GM21723 (cell line): ENCODE data around the gene TNS3.

Source experiments
- ATAC-seq: cut with Tn5 transposase; IDR thresholded peaks from one replicate; pipeline ENCODE4 v1.9.1; 2021; ENCODE audit warnings: mild to moderate bottlenecking, moderate library complexity; ENCODE audit not compliant: unreplicated experiment

Gene TNS3

DNA sequence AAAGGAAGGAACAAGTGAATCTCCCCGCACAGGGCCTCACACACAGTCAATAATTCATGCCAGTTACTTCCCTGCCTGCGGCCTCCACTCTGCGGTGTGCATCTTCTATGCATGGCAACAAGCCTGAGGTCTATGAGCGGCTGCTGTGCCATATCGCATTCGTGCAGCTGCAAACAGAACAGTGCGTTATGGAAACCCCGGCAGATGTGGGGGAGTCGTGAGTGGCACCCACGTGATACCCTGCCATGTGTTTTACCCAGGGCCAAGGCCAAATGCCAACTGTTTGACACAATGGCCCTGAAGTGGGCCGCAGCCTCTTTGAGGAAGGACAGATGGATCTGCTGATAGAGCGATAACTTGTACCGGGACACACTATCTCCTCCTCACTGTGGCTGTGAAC lies 13.4 kb downstream of the TNS3 start:
- ATAC-seq: no peak

DNA sequence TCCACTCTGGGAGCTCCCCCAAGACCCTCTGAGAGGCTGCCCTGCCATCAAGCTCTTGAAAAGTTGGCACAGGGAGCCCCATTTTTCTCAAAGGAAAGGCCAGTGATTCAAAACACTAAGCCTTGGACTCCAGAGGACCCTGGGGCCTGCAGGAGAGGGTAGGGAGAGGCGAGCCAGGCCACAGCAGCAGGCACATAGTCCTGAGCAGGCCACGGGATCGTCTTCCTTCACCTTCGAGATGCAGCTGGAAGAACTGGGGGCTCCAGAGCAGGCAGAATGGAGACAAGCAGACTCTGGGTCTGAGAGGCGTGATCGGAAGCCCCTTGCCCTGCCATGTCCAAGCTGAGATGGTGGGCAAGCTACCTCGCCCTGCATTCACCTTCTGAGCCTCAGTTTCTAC lies 13.9 kb downstream of the TNS3 start:
- ATAC-seq: no peak

DNA sequence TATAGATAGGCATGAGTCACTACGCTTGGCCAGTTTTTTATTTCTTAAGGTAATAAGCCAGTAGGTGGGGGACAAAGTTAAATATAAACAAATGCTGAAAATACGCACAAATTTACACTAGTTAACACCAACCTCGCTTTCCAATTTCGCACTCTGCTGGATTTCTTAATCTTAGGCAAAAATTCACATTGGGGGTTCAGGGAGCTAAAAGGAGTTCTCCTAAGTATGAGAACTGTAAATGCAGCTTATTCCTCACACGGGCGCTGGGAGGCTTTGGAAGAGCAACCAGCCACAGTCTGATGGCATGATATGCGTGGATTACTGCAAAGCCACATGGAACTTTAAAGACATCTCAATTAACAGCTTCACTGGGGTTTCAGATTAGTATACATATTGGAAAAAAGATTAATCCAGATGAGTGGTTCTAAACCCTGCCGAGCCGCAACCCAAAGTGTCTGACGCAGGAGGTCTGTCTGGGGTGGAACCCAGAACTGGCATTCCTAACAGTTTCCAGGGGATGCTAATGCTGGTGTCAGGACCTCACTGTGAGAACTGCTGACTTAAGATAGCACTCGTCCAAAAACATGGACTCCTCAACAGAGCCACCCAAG lies 16.2 kb downstream of the TNS3 start:
- ATAC-seq: no peak

DNA sequence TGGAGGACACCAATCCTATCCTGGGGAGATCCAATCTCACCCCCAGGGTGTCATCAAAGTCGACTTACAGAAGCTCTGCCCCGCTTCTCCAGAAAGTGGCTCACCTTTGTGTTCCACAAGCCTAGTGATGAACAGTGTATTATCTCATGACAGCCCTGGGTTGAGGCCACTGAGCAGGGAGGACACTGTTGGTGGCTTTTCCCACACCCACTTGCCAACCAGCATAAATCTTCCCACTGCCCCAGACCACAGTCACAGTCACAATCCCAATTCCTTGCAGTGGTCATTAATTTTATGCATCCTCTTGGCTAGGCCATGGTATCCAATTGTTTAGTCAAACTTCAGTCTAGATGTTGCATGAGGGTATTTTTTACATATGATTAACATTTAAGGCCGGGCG lies 18.4 kb downstream of the TNS3 start:
- ATAC-seq: no peak

DNA sequence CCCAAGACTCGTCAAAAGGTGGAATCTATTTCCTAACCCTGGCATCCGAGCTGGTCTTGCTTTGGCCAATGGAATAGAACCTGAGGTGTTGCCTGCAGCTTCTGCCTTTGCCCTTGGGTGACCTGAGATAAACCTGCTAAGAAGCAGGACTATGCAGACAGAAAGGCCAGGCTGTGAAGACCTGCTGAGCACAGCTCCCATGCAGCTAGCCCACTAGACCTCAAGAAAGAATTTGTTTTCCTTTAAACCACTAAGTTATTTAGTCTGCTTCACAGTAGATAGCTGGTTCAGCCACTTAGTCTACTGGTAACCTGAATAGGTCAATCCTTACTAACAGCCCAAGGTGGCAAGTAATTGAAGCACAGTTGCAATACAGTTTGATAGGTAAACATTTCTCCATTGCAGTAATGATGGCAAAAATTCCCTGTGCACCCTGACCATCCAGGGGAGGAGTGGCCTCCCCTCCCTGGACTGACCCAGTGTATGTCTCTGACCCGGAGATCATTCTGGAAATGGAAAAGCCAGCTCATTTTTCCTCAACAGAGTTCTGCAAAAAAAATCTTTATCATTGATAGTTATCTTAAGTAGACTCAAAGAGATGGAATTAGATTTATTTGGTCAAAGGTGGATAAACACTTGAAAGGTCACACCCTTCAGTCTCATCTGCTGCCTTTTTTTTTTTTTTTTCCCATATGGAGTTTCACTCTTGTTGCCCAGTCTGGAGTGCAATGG lies 20.0 kb downstream of the TNS3 start:
- ATAC-seq: no peak

DNA sequence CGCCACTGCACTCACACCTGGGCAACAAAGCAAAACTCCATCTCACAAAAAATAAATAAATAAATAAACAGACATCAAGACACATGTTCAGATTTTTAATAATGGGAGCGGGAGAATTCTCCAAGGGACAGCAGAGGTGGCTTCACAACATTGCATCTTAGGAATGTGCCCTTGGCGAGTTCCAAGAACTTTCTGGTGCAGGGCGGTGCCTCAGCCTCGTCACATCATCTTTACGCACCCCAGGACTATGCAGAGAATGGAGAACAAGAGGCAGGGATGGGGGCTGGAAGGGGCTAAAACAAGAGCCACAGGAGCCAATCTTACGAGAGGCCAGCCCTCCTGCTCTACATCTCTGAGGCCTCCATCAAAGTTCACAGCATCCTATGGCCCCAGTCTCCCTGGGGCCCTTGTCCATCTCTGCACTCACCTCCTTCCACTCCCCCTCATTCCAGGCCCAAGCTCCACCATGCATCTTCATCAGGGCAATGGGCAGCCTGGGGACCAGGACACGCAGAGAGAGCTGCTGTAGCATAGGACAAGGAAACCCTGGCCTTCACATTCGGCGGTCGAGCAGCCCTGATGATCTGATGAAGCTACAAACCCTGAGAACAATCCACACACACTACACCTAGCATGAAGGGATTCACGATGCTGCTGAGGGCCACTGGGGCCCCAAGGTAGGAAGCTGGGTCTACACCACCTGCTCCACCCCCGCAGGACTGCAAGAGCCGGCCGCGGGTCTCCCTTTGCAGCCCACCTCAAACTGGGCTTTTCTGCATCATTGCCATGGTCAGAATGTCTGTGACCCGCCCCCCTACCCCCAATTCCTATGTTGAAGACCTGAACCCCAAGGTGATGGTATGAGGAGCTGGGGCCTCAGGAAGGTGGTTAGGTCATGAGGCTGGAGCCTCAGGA lies 22.3 kb downstream of the TNS3 start:
- ATAC-seq: no peak

DNA sequence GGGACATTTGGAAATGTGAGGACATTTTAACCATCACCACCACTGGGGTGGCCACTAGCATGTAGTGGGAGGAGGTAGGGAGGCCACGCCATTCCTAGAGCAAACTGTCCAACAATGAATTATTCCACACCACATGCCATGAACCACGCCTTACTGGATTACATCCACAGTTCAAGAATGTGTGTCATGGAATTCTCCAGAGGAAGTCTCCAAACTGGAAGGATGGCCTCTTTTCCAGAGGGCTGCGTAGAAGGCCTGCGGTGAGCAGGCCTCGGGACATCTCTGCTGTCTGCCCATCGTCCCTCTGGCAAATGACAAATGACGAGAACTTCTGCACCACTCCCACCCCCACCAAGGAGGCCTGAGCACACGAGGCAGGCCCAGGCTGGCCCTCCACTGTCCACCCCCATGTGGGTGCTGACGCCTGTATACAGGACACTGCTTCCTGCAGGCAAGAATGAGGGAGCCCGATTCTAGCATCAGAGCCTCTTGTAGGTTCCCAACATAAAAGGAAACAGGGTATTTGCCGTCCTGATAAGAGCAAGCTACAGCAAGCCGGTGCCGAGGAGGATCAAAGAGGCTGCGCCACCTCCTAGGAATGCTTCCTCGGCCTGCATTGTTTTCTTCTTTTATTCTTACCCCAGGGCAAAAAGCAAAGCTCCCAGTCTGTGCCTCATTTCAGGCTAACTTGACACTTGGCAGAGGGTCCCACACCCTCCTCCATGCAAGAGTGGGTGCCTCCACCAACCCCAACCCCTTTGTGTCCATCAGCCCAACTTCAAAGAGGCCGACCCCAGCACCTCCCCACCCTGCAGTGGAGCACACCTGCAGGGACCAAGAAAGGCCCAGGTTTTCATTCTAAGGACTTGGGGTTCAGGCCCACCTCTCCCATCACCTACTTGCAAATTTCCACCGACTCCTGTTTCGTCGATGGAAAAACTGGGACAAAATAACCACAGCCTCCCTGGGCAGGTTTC lies 23.9 kb downstream of the TNS3 start:
- no peak for ATAC-seq

DNA sequence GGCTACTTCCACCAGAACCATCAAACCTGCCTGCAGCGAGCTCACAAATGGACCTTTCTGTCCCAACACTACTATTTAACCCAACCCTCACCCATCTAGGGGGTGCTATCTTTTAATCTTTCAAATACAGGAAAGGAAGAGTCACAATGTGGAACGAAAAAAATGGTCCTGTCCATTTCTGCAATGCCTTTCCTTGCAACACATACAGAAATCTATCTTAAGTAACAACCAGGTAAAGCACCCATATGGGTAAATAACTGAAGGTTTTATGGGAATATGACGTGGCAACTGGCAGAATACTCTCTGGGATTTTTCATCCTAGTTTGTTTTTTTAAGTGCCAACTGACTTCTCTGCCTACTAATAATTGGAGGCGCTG lies 24.6 kb downstream of the TNS3 start:
- no peak for ATAC-seq

DNA sequence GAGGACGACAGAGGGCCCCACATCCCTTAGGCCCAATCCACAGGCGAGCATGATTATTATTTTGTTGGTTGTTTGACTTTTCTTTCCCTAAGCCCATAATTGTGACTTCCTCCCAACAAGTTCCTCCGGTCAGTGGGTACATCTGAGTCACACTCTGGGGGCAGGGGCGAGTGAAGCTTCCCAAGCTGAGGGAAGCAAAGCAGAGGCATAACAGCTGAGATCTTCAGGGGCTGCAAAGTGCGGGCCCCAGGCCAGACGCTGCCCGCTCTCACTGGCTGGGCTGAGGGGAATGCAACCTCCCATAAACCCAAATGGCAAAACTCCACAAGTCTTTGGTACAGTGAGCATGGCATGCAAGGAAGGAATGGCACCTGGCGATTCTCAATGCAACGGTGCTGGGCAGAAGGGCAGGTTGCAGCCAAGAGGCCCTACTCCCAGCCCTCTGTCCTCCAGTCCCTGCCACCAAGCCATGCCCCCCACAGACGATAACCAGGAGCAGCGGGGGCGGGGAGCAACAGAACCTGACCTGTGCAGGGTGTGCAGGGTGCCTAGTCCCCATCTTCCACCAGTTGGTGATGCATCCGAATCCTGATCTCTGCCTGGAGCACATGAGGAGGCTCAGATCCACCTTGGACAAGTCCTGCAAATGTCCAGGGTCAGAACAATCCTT lies 25.3 kb downstream of the TNS3 start:
- no peak for ATAC-seq

DNA sequence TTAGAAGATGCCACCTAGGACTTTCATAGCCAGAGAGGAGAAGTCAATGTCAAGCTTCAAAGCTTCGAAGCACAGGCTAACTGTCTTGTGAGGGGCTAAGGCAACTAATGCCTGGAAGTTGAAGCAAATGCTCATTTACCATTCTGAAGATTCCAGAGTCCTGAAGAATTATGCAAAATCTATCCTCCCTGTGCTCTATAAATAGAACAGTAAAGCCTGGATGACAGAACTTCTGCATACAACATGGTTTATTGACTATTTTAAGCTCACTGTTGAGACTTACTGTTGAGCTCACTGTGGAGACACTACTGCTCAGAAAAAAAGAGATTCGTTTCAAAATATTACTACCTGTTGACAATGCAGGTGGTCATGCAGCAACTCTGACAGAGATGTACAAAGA lies 28.6 kb downstream of the TNS3 start:
- no peak for ATAC-seq

DNA sequence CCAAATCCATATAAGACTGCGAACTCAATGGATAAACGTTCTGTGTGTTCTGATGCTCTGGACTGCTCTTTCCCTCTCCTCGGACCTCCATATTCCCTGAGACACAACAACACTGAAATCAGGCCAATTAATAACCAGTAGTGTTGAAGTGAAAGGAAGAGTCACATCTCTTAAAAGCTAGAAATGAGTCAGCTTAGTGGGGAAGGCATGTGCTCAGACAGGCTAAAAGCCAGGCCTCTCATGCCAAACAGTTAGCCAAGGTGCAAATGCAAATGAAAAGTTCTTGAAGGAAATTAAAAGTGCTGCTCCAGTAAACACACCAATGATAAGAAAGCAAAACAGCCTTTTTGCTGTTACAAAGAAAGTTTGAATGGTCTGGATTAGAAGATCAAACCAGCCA lies 29.3 kb downstream of the TNS3 start:
- ATAC-seq: peak; percentile 99

DNA sequence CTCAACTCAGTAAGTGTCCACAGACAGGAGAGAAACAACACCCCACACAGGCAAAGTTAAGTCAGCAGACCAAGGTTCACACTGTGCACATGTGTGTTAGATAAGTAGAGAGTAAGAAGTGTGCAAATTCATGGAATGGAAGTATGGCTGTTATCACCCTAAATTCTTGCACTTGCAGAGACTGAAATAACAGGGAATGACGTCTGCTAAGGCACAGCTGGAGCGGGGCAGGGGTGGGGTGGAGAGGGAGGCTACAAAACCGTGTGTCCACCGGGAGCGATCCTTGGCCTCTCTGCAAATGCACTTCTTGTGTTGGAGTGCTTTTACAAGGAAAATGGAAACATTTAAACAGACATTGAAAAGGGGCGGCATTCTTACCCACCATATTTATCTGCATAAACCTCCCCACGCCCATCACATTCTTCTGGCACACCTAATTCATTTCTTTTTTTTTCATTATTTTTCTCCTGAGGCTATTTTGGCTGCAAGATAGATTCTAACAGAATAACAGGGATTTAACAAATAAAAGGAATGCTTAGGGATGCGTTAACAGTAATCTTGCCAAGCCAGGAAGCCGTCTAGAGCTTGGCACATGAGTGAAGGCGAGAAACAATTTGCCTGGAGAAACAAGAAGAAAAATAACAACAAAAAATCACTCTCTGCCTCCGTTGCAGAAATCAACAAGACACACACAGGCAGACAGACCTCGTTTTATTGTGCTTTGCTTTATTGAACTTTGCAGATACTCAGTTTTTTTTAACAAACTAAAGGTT lies 30.1 kb downstream of the TNS3 start:
- no peak for ATAC-seq

DNA sequence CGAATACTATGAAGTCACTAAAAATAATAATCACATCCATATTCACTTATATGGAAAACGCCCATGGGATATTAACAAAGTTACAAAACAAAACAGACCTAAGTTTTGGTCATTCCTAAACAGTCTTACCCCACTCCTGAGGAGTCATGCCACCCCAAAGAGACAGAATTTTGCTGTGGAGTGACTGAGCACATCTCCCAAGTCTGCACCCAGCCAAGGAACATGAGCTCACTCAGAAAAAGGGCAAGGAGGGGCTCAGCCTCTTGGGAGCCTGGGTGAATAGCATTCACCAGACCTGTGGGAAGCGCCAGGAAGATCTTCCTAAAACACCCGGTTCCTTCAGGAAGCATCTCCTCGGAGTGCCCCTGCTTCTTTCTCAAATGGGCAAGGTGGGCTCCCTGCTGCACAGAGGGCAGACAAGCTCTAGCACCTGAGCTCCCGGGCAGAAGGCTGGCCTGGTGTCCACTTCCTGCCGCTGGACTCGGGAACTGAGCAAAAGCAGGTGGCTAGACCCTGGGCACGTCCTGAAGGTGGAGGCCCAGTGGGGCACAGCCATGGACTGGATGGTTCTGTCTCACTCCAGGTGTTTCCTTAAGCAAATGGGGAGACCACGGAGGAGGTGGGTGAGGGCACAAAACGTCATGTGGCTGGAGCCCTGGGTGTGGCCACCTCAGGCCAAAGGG lies 31.0 kb downstream of the TNS3 start:
- ATAC-seq: no peak

DNA sequence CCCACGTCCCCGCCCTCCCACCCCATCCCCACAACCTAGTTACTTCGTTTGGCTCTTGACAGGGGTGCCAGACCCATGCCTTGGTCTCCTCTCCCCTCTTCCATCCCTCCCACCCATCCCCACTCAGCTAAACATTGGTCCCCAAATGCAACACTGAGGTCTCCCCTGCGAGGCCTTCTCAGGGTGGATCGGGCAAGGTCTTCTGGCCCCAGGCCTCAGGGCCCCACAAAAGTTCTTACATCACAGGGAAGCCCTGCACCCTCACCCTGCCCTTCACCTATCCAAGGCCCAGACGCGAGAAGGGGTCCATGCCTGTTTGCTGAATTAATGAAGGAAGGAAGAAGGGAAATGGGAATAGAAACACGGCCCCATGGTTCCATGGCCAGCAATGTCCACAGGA lies 32.0 kb downstream of the TNS3 start:
- ATAC-seq: no peak

DNA sequence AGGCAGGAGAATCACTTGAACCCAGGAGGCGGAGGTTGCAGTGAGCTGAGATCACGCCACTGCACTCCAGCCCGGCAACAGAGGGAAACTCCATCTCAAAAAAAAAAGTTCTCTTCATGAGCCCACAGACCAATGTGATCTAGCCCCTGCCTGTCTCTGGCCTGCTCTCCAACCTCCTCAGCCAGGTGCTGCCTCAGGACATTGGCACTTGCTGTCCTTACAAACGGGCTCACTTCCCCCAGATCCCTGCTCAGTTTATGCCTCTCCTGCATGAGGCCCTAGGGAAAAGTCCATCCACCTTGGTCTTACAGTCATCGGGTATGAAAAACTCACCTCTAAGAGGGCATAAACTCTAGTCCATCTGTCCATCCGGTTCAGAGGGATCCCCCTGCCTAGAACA lies 32.5 kb downstream of the TNS3 start:
- ATAC-seq: no peak

DNA sequence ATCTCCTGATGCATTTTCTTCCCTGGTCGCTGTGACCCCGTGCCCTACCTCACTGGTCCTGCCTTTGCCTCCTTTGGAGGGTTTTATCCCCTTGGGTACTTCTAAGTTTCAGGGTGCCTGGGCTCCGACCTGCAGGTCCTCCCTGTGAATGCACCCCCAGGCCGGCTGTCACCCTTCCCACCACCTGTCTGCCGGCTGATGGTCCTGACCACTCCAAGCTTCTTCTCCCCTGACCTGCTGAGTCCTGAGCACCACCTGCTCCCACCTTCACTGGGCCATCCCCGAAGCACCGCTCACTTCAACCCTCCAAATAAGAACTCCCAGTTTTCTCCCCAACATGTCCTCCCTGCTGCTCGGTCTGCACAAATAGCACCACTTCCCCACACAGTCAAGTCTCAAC lies 33.4 kb downstream of the TNS3 start:
- ATAC-seq: no peak

DNA sequence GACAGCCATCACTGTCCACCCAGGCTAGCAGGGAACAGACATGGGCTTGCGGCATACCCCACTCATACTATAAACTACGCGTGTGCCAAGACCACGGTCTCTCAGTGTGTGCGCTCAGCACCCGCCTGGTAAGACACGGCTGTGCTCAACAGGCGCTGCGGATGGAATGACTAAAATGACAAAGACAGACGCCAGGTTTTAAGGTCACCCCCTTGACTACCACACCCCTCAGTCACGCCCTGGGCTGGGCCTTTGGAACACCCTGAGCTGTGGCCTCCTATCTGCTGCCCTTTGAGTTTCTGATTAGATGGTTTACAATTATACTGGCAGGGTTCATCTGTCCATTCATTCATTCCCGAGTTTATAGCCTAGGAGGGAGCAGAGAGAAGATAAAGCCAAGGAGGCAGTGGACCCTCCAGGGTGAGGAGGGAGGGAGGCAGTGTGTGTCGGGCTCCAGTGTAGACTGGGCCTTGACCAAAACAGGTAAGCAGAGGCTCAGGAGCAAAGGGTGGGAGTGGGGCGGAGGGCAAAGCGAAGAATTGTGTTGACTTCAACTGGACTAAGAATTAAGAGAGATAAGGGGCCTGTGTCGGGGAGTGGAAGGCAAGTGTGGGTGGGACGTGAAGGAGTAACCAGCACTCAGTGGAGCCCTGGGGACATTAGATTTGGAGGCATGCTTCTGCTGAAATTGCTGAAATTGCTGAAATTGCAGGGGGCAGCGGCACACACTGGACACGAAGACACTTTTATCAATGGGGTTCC lies 35.0 kb downstream of the TNS3 start:
- no peak for ATAC-seq

DNA sequence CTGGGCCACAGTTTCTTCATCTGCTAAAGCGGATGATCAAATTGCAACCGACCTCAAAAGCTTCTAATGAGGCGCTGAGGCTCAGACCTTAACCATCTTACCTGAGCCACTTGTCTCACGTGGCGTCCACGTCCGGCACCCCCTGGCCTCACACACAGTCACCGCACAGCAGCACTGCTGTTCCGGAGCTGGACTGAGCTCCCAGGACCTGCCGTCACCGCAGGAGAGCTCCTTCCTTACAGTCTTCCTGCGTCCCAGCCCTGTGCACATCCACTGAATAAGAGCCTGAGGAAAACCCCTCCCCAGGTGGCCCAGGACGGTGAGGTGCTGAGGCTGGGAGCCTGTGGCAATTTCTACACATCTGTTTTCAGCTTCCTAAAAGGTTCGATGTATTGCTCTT lies 35.7 kb downstream of the TNS3 start:
- ATAC-seq: no peak
